Stomach smooth muscle (tissue), 2 donors: ENCODE results near the gene BATF3.
"Not testable (repeated sequence)": the region's sequence is repeated elsewhere in the genome, so short reads cannot be mapped to it uniquely, and the experiment has no call there.

Experiments used
- H3K27ac ChIP-seq: one replicate; pipeline ENCODE4 v1.7.0; 2013; ENCODE audit warnings: mild to moderate bottlenecking, low read length, inconsistent platforms
- H3K27me3 ChIP-seq, 2 donors: one replicate each; pipeline ENCODE4 v1.7.0; 2013; ENCODE audit warnings: low read length in 2 of 2; ENCODE audit not compliant: insufficient read depth in 2 of 2, control insufficient read depth in 1 of 2
- H3K36me3 ChIP-seq, 2 donors: one replicate each; pipeline ENCODE4 v1.7.0; 2013; ENCODE audit warnings: low read length in 2 of 2; ENCODE audit not compliant: control insufficient read depth in 2 of 2, insufficient read depth in 2 of 2
- H3K4me1 ChIP-seq: one replicate; pipeline ENCODE4 v1.7.0; 2013; ENCODE audit warnings: low read length; ENCODE audit not compliant: control insufficient read depth, insufficient read depth
- H3K4me3 ChIP-seq, 2 donors: one replicate each; pipeline ENCODE4 v1.7.0; 2013; ENCODE audit warnings: low read length in 2 of 2
- H3K9ac ChIP-seq, 2 donors: one replicate each; pipeline ENCODE4 v1.7.0; 2013; ENCODE audit warnings: low read length in 2 of 2, mild to moderate bottlenecking in 1 of 2
- H3K9me3 ChIP-seq, 2 donors: one replicate each; pipeline ENCODE4 v1.7.0; 2013; ENCODE audit warnings: low read length in 2 of 2; ENCODE audit not compliant: control insufficient read depth in 2 of 2
- donor health status: healthy.
- donor health status: Pancreatic carcinoma.

BATF3 gene

GRCh38 chr1:212699625-212700222 is at the start of gene BATF3:
TSS of gene BATF3 (minus strand) at chr1:212699840. CDS start at chr1:212699762, 78 bp downstream.
- H3K4me1 ChIP-seq = peaks cover 20% of the 10 kb centered on the region
- peaks cover 8 to 10% of the 10 kb centered on the region in 2 donors for H3K27me3 ChIP-seq
- no peaks in the 10 kb centered on the region for H3K36me3 ChIP-seq
- peak within 1 kb of the TSS; percentile 18 for H3K27ac ChIP-seq
- peak within 1 kb of the TSS; percentile 38 to 55 for H3K9ac ChIP-seq
- H3K4me3 ChIP-seq = peak within 1 kb of the TSS; percentile 76 to 77
- no peaks in the 10 kb centered on the region for H3K9me3 ChIP-seq

- H3K27me3 ChIP-seq = no peaks in the 10 kb centered on the region
- H3K27ac ChIP-seq = no peak overlapping the region
- no peaks in the 10 kb centered on the region for H3K36me3 ChIP-seq
- no peaks in the 10 kb centered on the region for H3K9me3 ChIP-seq
- H3K9ac ChIP-seq = no peak overlapping the region
- H3K4me1 ChIP-seq = no peaks in the 10 kb centered on the region
- no peak overlapping the region for H3K4me3 ChIP-seq
Measured at GRCh38 chr1:212746546-212746945, 46.9 kb upstream of the BATF3 start.

- Histone ChIP-seq H3K4me3 (no peak overlapping the region), H3K9ac (no peak overlapping the region)
Measured at GRCh38 chr1:212745303-212745702, 45.7 kb upstream of the BATF3 start.

DNA sequence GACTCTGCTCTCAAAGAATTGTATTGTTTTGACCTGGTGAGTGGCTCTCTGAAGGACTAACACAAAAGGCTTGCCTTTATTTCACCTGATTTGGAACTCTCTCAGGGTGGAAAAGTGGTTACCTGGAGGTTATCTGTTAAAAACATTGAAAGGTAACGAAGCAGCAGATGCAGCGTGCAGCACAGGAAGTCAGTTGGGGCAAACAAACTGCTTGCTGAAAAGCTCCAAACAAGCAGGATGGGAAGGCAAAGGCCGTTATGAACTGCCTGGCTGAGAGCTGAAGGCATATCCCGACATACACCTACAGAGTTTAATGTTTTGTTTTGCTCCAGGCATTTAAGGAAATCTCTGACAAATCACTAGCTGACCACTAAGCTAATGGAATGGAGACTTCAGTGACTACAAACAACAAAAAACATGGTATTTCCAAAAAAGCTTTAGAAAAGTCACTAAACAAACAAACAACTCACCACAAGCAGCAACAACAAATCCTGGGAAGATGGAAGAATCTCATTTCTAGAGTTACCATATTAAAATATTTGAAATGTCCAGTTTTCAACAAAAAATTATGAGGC is 44.3 kb upstream of the BATF3 start:
- Histone ChIP-seq H3K4me3 (no peak overlapping the region), H3K4me1 (no peaks in the 10 kb centered on the region)

More at GRCh38 chr1:212745303-212745702, 45.7 kb upstream of the BATF3 start:
- Histone ChIP-seq H3K36me3 (no peaks in the 10 kb centered on the region), H3K27ac (no peak overlapping the region), H3K27me3 (no peaks in the 10 kb centered on the region), H3K9me3 (no peaks in the 10 kb centered on the region), H3K4me1 (no peaks in the 10 kb centered on the region)

DNA sequence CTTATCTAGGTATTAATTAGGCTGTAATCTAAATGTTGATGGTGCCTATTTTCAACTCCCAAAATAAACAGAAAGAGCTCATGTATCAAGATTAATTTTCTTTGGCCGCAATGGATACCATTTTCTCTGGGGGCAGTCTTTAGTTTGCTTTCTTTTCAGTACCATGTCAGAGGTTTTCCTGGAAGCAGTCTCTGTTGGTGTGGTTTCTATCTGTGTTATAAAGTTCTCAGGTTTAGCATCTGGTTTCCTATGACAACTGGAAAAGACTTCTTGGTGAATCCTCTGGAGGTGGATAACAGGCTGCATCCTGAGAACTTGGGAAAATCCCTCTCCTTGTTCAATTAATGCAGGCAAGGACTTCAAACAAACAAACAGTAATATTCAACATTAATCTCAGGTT is 38.7 kb upstream of the BATF3 start:
- Histone ChIP-seq H3K4me3 (no peak overlapping the region), H3K27me3 (no peaks in the 10 kb centered on the region), H3K27ac (no peak overlapping the region), H3K9me3 (no peaks in the 10 kb centered on the region), H3K9ac (no peak overlapping the region), H3K4me1 (no peaks in the 10 kb centered on the region), H3K36me3 (no peaks in the 10 kb centered on the region)

More for the DNA sequence above, 44.3 kb upstream of the BATF3 start:
- no peak overlapping the region for H3K27ac ChIP-seq
- no peaks in the 10 kb centered on the region for H3K36me3 ChIP-seq
- H3K9ac ChIP-seq = no peak overlapping the region
- H3K27me3 ChIP-seq = no peaks in the 10 kb centered on the region
- no peaks in the 10 kb centered on the region for H3K9me3 ChIP-seq

- no peak overlapping the region for H3K4me3 ChIP-seq
- H3K36me3 ChIP-seq = no peaks in the 10 kb centered on the region
- H3K27me3 ChIP-seq = no peaks in the 10 kb centered on the region
- no peaks in the 10 kb centered on the region for H3K4me1 ChIP-seq
- H3K9ac ChIP-seq = no peak overlapping the region
- H3K27ac ChIP-seq = no peak overlapping the region
- H3K9me3 ChIP-seq = no peaks in the 10 kb centered on the region
Measured at GRCh38 chr1:212737559-212737958, 37.9 kb upstream of the BATF3 start.

DNA sequence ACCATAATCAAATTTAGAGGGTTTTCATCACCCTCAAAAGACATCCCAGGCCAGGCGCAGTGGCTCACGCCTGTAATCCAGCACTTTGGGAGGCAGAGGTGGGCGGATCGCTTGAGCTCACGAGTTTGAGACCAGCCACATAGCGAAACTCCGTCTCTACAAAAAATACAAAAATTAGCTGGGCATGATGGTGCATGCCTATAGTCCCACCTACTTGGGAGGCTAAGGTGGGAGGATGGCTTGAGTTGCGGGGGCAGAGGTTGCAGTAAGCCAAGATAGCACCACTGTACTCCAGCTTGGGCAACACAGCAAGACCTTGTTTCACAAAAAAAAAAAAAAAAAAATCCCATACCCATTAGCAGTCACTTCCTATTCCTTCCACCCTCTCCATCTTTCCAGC is 33.5 kb upstream of the BATF3 start:
- no peaks in the 10 kb centered on the region for H3K36me3 ChIP-seq
- H3K9ac ChIP-seq = no peak overlapping the region
- H3K4me1 ChIP-seq = no peaks in the 10 kb centered on the region
- H3K9me3 ChIP-seq = no peaks in the 10 kb centered on the region
- H3K27ac ChIP-seq = no peak overlapping the region
- no peaks in the 10 kb centered on the region for H3K27me3 ChIP-seq
- no peak overlapping the region for H3K4me3 ChIP-seq

GRCh38 chr1:212731630-212732029 is 32.0 kb upstream of the BATF3 start:
- no peak overlapping the region for H3K27ac ChIP-seq
- H3K4me1 ChIP-seq = no peaks in the 10 kb centered on the region
- no peak overlapping the region for H3K9ac ChIP-seq
- H3K27me3 ChIP-seq = no peaks in the 10 kb centered on the region
- no peak overlapping the region for H3K4me3 ChIP-seq
- H3K9me3 ChIP-seq = no peaks in the 10 kb centered on the region
- no peaks in the 10 kb centered on the region for H3K36me3 ChIP-seq

- no peaks in the 10 kb centered on the region for H3K4me1 ChIP-seq
- no peaks in the 10 kb centered on the region for H3K36me3 ChIP-seq
- no peaks in the 10 kb centered on the region for H3K9me3 ChIP-seq
- H3K4me3 ChIP-seq = no peak overlapping the region
- H3K27me3 ChIP-seq = no peaks in the 10 kb centered on the region
- no peak overlapping the region for H3K27ac ChIP-seq
- H3K9ac ChIP-seq = no peak overlapping the region
Measured at GRCh38 chr1:212728606-212729005, 29.0 kb upstream of the BATF3 start.

- Histone ChIP-seq H3K27me3 (no peaks in the 10 kb centered on the region), H3K4me1 (no peaks in the 10 kb centered on the region), H3K9me3 (no peaks in the 10 kb centered on the region), H3K36me3 (no peaks in the 10 kb centered on the region), H3K4me3 (no peak overlapping the region), H3K27ac (no peak overlapping the region), H3K9ac (no peak overlapping the region)
Measured at GRCh38 chr1:212727386-212728181, 27.9 kb upstream of the BATF3 start.

DNA sequence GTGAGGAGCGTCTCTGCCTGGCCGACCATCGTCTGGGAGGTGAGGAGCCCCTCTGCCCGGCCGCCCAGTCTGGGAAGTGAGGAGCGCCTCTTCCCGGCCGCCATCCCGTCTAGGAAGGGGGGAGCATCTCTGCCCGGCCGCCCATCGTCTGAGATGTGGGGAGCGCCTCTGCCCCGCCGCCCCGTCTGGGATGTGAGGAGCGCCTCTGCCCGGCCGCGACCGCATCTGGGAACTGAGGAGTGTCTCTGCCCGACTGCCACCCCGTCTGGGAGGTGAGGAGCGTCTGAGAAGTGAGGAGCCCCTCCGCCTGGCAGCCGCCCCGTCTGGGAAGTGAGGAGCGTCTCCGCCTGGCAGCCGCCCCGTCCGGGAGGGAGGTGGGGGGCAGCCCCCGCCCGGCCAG is 25.0 kb upstream of the BATF3 start:
- not testable (repeated sequence) for H3K4me3 ChIP-seq, H3K27me3 ChIP-seq, H3K36me3 ChIP-seq, H3K9me3 ChIP-seq, H3K27ac ChIP-seq, H3K9ac ChIP-seq, H3K4me1 ChIP-seq
